Activated CD4-positive, alpha-beta T cell treated with anti-CD3 and anti-CD28 coated beads, Interleukin-2, amount 10 ng/mL, durations not matched to agents 24 days and 14 days (primary cell): ENCODE measurements around the gene CD93. TPM values are rescaled to one million over a fixed set of nuclear protein-coding genes. Genes with fewer than 3 reads are reported as not detected.

Source experiments
- DNase-seq: peaks from one replicate; pipeline ENCODE4 v3.0.0; 2022
- H3K27ac Mint-ChIP-seq: one replicate; pipeline ENCODE4 v1.8.0; 2022; ENCODE audit warnings: mild to moderate bottlenecking, mixed read lengths
- H3K27me3 Mint-ChIP-seq: one replicate; pipeline ENCODE4 v1.8.0; 2022; ENCODE audit warnings: mixed read lengths
- H3K36me3 Mint-ChIP-seq: one replicate; pipeline ENCODE4 v1.8.0; 2022; ENCODE audit warnings: low read depth, mild to moderate bottlenecking, mixed read lengths
- H3K4me1 Mint-ChIP-seq: one replicate; pipeline ENCODE4 v1.8.0; 2021; ENCODE audit warnings: mixed read lengths
- H3K4me3 Mint-ChIP-seq: one replicate; pipeline ENCODE4 v1.8.0; 2022; ENCODE audit warnings: mild to moderate bottlenecking, moderate library complexity, mixed read lengths
- H3K9me3 Mint-ChIP-seq: one replicate; pipeline ENCODE4 v1.8.0; 2021; ENCODE audit warnings: mixed read lengths
- intact Hi-C: fragments of 100-400 bp; cut with micrococcal nuclease; formaldehyde crosslinking; loops from one replicate; pipeline ENCODE4 v1.15.1; 2023
- total RNA-seq: library from RNA; stranded (reverse); gene quantifications from 2 replicates; pipeline ENCODE4 v1.2.3, GENCODE V29; 2022

CD93 gene, protein sequence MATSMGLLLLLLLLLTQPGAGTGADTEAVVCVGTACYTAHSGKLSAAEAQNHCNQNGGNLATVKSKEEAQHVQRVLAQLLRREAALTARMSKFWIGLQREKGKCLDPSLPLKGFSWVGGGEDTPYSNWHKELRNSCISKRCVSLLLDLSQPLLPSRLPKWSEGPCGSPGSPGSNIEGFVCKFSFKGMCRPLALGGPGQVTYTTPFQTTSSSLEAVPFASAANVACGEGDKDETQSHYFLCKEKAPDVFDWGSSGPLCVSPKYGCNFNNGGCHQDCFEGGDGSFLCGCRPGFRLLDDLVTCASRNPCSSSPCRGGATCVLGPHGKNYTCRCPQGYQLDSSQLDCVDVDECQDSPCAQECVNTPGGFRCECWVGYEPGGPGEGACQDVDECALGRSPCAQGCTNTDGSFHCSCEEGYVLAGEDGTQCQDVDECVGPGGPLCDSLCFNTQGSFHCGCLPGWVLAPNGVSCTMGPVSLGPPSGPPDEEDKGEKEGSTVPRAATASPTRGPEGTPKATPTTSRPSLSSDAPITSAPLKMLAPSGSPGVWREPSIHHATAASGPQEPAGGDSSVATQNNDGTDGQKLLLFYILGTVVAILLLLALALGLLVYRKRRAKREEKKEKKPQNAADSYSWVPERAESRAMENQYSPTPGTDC
- total RNA-seq, result 1.5 and 1.7 TPM in 2 replicates

DNA sequence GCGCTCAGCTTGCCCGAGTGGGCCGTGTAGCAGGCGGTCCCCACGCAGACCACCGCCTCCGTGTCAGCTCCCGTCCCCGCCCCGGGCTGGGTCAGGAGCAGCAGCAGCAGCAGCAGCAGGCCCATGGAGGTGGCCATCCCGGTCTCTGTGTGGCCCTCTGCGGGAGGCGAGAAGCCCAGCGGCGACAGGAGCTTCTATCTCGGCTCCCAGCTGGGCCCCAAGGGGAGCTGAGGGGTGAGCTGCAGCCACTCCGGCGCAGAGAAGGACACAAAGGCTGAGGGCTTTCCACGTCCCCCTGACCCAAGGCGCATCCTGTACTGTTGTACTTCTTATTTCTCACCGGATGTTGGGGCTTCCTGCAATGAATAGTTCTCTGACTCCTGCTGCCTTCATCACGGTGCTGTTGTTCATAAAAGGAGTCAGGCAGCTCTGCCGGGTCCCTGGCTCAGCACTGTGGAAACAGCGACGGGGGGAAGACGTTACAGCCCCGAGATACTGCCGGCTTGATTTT lies at the start of gene CD93:
Gene CD93 (minus strand): TSS at position 269 of the 511 bp plus-strand sequence. CDS start 132 bp downstream, at position 137.
- Mint-ChIP-seq H3K4me1 (peaks cover 22% of the 10 kb centered on the region), H3K36me3 (no peaks in the 10 kb centered on the region), H3K9me3 (no peaks in the 10 kb centered on the region), H3K27ac (peak within 1 kb of the TSS; percentile 88), H3K27me3 (peaks cover 6% of the 10 kb centered on the region), H3K4me3 (peak within 1 kb of the TSS; percentile 74)
- intact Hi-C loops, result loop anchor here (2.0 kb wide), 1 partner anchor 63 kb away; no protein-coding TSS in a partner anchor
- peak; percentile 83 for DNase-seq

DNA sequence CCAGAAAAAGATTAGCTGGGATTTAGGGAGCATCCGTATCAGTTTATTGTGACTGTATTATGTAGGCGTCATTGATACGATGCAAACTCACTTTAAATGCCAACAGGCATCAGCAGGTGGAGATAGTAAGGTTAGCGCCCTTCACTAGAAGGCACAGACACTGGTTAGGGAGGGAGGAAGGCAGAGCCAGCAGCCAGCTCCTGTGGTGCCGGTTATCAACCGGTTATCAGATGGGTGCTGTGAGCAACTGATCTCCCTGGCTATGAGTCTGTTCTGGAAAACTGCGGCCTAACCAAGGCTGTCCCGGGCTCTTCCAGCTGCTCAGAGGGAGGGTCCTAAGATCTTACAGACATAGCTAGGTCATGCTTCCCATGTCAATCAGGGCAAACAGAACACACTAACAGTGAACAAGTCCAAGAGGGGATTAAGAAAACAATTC lies 47.5 kb upstream of the CD93 start:
- Mint-ChIP-seq H3K36me3 (no peaks in the 10 kb centered on the region), H3K4me1 (peaks cover 9% of the 10 kb centered on the region), H3K4me3 (no peak overlapping the region), H3K27ac (no peak overlapping the region), H3K27me3 (peaks cover 4% of the 10 kb centered on the region), H3K9me3 (no peaks in the 10 kb centered on the region)
- intact Hi-C loops, result no loop called here
- no peak for DNase-seq

DNA sequence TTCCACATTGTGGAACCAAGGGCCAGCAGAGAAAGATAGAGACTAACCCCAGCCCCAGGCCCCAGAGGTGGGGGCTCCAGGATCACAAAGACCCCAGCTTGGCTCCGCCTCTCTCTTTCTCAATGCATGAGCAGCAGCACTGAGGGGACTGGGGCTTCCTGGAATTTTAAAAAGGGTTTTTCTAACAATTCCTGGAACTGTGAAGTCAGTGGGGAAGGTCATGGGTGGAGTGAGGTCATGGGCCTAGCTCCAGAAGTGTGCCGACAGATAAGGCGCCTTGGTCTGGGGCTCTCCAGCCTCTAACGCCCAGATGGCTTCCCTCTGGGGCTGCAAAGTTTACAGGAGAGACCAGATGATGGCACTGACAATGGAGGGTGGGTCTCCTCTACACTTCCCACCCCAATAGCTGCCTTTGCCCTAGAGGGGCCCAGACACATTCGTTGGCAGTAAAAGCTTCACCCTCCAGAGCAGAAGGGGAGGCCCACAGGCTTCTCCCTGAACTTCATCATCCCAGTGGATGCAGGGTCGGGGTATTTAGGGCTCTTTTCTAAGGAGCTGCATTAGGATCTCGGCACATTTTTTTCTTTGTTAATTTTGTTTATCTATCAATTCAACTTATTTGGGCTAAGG lies 46.9 kb upstream of the CD93 start:
- H3K4me3 Mint-ChIP-seq, result no peak overlapping the region
- H3K27ac Mint-ChIP-seq, result no peak overlapping the region
- no peaks in the 10 kb centered on the region for H3K9me3 Mint-ChIP-seq
- intact Hi-C loops, result no loop called here
- peaks cover 4% of the 10 kb centered on the region for H3K27me3 Mint-ChIP-seq
- H3K4me1 Mint-ChIP-seq, result peaks cover 9% of the 10 kb centered on the region
- no peaks in the 10 kb centered on the region for H3K36me3 Mint-ChIP-seq
- no peak for DNase-seq

DNA sequence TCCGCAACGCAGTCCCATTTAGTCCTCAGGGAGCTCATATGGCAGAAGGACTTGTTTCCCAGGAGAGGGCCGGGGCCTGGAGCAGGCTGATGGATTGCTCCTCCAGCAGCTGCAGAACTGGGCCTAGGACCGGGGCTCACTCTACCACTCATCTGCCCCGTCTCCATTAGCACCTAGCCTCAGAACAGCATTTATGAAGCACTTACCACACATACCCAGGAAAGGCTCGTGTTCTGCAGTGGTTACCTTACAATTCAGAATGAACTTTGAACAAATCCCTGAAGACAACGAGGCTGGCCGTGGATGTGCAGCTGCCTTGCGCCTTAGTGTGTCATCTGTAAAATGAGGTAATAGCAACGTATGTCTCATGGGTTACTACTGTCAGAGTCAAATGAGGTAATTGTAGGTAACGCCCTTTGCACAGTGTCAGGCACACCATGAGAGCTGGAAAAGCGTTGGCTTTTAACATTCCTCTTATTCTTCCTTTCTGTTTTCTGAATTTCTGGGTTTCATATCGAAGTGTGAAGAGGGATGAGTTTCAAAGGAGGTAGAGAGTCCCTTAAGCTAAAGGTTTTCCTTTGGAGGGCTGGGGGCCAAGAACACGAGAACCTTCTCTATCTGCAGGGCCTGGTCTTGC lies 46.3 kb upstream of the CD93 start:
- intact Hi-C loops, result no loop called here

DNA sequence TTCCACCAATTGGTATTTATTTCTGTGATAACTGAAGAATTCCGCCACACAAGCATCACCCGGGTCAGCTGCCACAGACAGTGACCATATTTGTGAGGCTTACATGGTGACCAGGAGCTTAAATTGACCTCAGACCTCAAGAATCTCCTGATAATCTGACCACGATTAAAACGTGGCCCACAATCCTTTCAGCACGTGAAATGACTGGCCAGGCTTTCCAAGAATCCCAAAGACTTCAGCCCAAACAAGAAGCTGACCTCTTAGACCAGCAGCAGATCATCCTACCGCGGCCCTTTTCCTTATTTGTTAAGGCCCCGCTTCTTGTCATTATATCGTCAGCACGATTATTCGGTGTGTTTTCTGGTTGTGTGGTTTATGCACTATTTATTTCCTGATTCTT lies 45.6 kb upstream of the CD93 start:
- no peaks in the 10 kb centered on the region for H3K36me3 Mint-ChIP-seq
- no peak overlapping the region for H3K27ac Mint-ChIP-seq
- H3K27me3 Mint-ChIP-seq, result peaks cover 4% of the 10 kb centered on the region
- no peak overlapping the region for H3K4me3 Mint-ChIP-seq
- no peak for DNase-seq
- intact Hi-C loops, result no loop called here
- H3K4me1 Mint-ChIP-seq, result peaks cover 9% of the 10 kb centered on the region
- no peaks in the 10 kb centered on the region for H3K9me3 Mint-ChIP-seq

More for the DNA sequence above, 46.3 kb upstream of the CD93 start:
- peaks cover 4% of the 10 kb centered on the region for H3K27me3 Mint-ChIP-seq
- no peak overlapping the region for H3K27ac Mint-ChIP-seq
- no peak for DNase-seq
- no peaks in the 10 kb centered on the region for H3K9me3 Mint-ChIP-seq
- H3K4me3 Mint-ChIP-seq, result no peak overlapping the region
- no peaks in the 10 kb centered on the region for H3K36me3 Mint-ChIP-seq
- H3K4me1 Mint-ChIP-seq, result peaks cover 9% of the 10 kb centered on the region

DNA sequence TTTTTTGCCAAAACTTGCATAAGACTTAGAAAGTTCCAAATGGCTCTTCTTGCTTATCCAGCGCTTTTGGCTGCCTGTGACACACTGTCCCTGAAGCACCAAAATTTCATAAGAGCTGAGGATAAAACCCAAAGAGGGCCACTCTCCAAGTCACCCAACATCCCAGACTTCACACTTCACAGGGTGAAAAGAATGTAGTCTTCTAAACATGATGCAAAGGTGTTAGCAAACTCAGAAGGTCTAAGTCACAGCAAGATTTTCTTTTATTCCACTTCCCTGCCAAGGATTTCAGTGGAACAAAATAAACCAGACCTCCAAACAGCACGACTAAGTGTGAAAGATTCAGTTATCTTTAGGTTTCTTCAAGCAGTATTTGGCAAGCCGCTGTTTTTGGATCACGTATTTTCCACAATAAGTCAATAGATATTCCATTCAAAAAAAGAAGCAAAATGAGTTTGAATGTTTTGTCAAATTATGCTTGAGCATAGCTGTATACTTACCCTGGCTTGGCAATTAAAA lies 44.6 kb upstream of the CD93 start:
- Mint-ChIP-seq H3K4me1 (peaks cover 11% of the 10 kb centered on the region), H3K36me3 (no peaks in the 10 kb centered on the region), H3K9me3 (no peaks in the 10 kb centered on the region), H3K27ac (no peak overlapping the region), H3K27me3 (peaks cover 4% of the 10 kb centered on the region), H3K4me3 (no peak overlapping the region)
- intact Hi-C loops, result no loop called here
- no peak for DNase-seq

DNA sequence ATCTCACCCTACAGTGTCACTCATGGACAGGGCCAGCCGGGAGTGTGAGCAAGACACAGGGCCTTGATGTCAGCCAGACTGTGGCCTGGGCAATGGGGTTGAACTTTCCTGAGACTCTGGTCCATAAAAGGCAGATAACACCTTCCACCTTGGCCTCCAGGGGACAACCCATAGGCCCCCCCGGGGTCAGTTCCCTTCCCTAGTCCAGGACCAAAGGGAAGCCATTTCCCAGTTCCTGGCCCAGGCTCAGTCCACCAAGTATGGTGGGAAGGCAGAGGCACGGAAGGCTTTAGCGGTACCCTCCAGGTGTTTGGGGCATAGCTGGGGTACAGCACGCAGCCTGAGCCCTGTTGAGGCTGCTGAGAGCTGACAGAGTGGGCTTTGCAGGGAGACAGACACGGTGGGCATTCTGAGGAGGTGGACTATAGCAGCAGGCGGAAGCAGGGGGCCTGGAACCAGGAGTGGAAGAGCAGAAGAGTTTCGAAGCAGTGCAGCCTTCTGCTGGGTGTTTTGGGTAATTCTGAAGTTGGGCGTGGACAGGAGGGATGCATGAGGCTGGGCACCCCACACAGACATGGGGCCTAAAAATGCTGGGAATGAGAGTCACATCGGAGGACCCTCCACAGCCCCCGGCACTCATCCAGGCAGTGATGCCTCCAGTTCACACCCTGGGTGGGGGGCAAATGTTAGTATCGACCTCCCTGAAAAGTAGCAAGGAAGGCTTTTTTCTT lies 43.9 kb upstream of the CD93 start:
- peaks cover 2% of the 10 kb centered on the region for H3K27me3 Mint-ChIP-seq
- no peaks in the 10 kb centered on the region for H3K9me3 Mint-ChIP-seq
- intact Hi-C loops, result no loop called here
- peaks cover 13% of the 10 kb centered on the region for H3K4me1 Mint-ChIP-seq
- no peak overlapping the region for H3K4me3 Mint-ChIP-seq
- H3K36me3 Mint-ChIP-seq, result no peaks in the 10 kb centered on the region
- DNase-seq, result no peak
- no peak overlapping the region for H3K27ac Mint-ChIP-seq

DNA sequence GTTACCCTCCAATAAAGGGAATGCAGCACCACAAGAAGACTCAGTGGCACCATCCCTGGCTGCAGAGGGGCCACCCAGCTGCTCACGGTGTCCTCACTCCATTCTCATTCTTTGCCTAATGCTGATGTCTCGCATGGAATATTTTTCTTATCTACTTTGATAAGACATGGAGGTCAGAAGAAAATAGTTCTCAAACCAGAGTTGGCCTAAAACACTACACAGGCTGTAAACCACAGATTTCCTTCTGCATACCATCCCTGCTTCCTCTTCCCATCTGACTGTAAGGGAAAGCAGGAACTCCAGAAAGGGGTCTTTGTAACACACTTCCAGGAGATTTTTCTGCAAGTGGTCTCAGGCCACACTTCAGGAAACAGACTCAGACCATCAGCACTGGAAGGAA lies 43.1 kb upstream of the CD93 start:
- H3K4me3 Mint-ChIP-seq, result no peak overlapping the region
- no peaks in the 10 kb centered on the region for H3K36me3 Mint-ChIP-seq
- no peak for DNase-seq
- peaks cover 16% of the 10 kb centered on the region for H3K4me1 Mint-ChIP-seq
- no peaks in the 10 kb centered on the region for H3K9me3 Mint-ChIP-seq
- H3K27me3 Mint-ChIP-seq, result peaks cover 2% of the 10 kb centered on the region
- H3K27ac Mint-ChIP-seq, result no peak overlapping the region
- intact Hi-C loops, result no loop called here

DNA sequence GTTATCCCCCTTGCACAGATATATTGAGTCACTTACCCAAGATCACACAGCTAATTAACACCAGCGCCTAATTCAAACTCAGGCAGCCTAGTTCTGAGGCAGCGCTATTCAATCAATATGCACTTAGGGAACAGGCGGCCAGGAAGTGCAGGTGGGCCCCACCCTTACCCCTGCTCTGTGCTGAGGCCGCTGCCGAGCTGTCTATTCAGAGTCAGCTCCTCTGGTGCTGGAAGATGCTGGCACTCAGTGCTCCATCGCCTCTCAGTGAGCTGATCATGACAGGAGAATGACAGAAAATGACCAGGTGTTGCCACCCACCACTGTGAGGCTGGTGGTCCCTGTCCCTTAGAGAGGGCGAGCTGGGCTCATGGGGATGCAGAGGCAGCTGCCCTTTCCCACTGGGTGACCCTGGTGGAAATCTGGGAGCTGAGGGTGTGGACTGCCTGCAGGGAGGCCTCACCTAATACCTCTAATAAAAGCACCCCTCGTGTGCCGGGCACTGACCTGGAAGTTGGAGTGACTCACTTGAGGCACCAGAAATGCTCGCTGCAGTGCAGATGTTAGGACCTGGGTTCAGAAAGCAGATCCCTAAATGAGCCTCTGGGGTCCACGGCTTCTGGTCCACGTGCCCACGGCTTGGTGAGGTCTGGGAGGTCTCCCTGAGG lies 42.5 kb upstream of the CD93 start:
- no peaks in the 10 kb centered on the region for H3K27me3 Mint-ChIP-seq
- no peak for DNase-seq
- H3K9me3 Mint-ChIP-seq, result no peaks in the 10 kb centered on the region
- no peak overlapping the region for H3K4me3 Mint-ChIP-seq
- H3K27ac Mint-ChIP-seq, result no peak overlapping the region
- H3K4me1 Mint-ChIP-seq, result peaks cover 16% of the 10 kb centered on the region
- no peaks in the 10 kb centered on the region for H3K36me3 Mint-ChIP-seq
- intact Hi-C loops, result no loop called here

DNA sequence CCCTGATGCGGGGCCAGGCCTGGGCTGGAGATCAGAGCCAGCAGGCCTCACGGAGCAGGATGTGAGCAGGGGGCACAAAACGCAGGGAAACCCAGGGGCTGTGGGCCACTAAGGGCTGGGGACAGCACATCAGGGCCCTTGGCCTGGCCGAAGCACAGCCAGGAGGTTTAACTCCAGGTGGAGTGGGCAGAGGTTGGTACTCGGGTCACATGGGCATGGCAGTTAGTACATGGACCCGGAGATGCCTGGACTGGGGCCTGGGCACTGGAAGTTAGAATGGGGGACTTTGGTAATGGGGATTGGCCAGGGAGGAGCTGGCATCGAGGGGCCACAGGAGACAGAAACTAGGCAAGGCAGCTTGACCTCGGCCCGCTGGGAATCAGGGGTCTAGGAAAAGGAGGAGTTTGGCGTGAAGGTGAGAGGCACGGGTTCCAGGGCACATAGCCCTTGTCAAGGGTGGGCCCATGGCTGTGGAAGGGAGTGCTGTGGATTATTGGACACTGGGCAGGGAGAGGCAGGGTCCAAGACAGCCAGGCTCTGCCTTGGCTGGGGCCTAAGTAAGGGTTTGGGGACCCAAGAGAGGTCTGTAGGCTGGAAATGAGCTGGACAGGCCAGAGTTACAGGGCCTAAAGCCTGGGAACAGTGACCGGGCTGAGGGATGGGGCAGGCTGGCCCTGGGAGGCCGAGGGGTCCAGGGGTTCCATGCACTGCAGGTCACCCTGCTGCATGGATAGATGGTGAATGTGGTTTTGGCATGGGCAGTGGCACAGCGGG lies 41.6 kb upstream of the CD93 start:
- H3K36me3 Mint-ChIP-seq, result no peaks in the 10 kb centered on the region
- H3K4me3 Mint-ChIP-seq, result no peak overlapping the region
- DNase-seq, result no peak
- H3K9me3 Mint-ChIP-seq, result no peaks in the 10 kb centered on the region
- intact Hi-C loops, result no loop called here
- H3K4me1 Mint-ChIP-seq, result peaks cover 13% of the 10 kb centered on the region
- H3K27me3 Mint-ChIP-seq, result no peaks in the 10 kb centered on the region
- no peak overlapping the region for H3K27ac Mint-ChIP-seq

DNA sequence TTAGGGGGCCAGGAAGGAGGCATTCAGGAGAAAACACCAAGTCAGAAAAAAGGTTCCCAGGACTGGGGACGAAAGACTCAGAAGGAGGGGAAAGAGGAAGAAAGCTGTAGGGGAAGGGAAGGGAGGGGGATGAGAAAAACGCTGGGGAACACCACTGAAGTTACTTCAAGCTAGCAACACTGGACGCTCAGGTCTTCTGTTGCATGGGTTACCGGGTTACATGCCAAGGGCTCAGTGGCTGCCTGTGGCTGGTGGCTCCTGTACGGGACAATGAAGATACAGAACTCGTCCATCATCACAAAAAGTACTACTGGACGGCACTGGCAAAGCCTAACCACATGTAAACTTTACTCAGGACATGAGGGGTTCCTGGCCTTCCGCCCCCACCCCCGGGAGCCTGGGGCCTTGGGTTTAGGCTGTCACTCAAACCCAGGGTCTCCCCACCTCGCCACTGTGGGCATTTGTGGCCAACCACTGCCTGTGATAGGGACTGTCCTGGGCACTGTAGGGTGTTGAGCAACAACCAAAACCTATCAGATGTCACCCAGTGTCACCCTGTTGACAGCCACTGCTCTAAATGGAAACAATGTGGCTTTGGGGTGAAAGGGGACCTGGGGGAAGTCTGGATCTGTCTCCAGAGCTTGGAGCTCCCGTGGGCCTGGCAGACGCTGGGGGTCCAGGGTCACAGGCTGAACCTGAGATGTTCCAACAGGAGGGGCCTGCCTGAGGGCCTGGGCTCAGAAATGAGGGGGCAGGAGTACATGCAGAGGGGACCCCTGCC lies 40.3 kb upstream of the CD93 start:
- no peak for DNase-seq
- no peaks in the 10 kb centered on the region for H3K36me3 Mint-ChIP-seq
- H3K27me3 Mint-ChIP-seq, result no peaks in the 10 kb centered on the region
- H3K9me3 Mint-ChIP-seq, result no peaks in the 10 kb centered on the region
- H3K27ac Mint-ChIP-seq, result no peak overlapping the region
- peaks cover 7% of the 10 kb centered on the region for H3K4me1 Mint-ChIP-seq
- no peak overlapping the region for H3K4me3 Mint-ChIP-seq
- intact Hi-C loops, result no loop called here
